Fibroblast of the aortic adventitia (primary cell): ENCODE measurements around the gene CALHM3. TPM values are rescaled to one million over a fixed set of nuclear protein-coding genes. Genes with fewer than 3 reads are reported as not detected.

Source experiments
- DNase-seq: peaks from one replicate; pipeline ENCODE4 v3.0.0-alpha.2; 2010; ENCODE audit warnings: low read depth
- H3K4me3 ChIP-seq: 2 replicates; pipeline ENCODE4 v1.5.1; 2011; ENCODE audit warnings: low read depth, mild to moderate bottlenecking, control low read depth, low read length, moderate library complexity
- total RNA-seq: library from RNA; depleted of rRNA; stranded (reverse); fragments of >200 nt; gene quantifications from 2 replicates; pipeline ENCODE4 v1.2.3, GENCODE V29; 2012; ENCODE audit warnings: low replicate concordance
- TF ChIP-seq, protein P1 (sequence below): IDR thresholded peaks from 2 replicates; pipeline ENCODE4 v1.5.1; 2011; ENCODE audit warnings: mild to moderate bottlenecking, low read length, control low read depth, inconsistent platforms; ENCODE audit not compliant: insufficient read depth

The CALHM3 gene
- total RNA-seq, 1 donor = not detected

DNA sequence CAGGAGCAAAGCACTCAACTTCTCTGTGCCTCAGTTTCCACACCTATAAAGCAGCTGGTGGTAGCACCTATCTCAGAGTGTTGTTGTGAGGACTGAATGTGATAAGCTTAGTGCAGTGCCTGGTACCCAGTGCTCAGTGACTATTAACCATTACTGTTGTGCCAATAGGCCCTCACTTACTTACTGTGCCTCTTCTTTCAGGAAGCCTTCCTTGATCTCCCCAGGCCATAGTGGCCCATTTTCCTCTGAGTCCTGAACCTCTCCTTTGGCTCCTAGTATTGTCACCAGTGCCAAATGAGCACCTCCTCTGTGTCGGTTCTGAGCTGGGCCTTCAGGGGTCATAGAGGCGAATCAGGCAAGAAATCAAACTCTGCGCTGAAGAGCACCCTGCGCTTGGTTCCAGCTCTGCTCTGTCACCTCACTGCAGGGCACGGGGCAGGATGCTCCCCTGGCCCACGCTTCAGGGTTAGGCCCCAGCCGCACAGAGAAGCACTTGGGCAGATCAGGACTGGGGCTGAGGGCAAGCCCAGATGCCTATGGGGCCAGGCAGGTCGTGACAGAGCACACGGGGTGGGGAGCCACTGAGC, 22.9 kb downstream of the CALHM3 start:
- DNase-seq = no peak
- no peak overlapping the region for H3K4me3 ChIP-seq
- TF ChIP-seq, protein P1, sequence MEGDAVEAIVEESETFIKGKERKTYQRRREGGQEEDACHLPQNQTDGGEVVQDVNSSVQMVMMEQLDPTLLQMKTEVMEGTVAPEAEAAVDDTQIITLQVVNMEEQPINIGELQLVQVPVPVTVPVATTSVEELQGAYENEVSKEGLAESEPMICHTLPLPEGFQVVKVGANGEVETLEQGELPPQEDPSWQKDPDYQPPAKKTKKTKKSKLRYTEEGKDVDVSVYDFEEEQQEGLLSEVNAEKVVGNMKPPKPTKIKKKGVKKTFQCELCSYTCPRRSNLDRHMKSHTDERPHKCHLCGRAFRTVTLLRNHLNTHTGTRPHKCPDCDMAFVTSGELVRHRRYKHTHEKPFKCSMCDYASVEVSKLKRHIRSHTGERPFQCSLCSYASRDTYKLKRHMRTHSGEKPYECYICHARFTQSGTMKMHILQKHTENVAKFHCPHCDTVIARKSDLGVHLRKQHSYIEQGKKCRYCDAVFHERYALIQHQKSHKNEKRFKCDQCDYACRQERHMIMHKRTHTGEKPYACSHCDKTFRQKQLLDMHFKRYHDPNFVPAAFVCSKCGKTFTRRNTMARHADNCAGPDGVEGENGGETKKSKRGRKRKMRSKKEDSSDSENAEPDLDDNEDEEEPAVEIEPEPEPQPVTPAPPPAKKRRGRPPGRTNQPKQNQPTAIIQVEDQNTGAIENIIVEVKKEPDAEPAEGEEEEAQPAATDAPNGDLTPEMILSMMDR = no peak

- no peak overlapping the region for H3K4me3 ChIP-seq
- no peak for DNase-seq
- TF ChIP-seq, protein P1 = no peak
Measured at GRCh38 chr10:103455235-103455634, 23.8 kb downstream of the CALHM3 start.

- TF ChIP-seq, protein P1 = no peak
Measured at GRCh38 chr10:103454026-103454425, 25.0 kb downstream of the CALHM3 start.

GRCh38 chr10:103452506-103453230, 26.4 kb downstream of the CALHM3 start:
- TF ChIP-seq, protein P1 = no peak
- peak overlapping the region; percentile 87 for H3K4me3 ChIP-seq
- DNase-seq = peak; percentile 31

More at GRCh38 chr10:103454026-103454425, 25.0 kb downstream of the CALHM3 start:
- H3K4me3 ChIP-seq = no peak overlapping the region
- DNase-seq = no peak

- TF ChIP-seq, protein P1 = no peak
- peak; percentile 55 for DNase-seq
- peak within 1 kb of the TSS; percentile 87 for H3K4me3 ChIP-seq
Measured at GRCh38 chr10:103451831-103452505, 27.1 kb downstream of the CALHM3 start, which contains the start of gene CALHM2. CALHM2 (minus strand) TSS chr10:103452370; CDS start chr10:103449941, 2,429 bp downstream.

- TF ChIP-seq, protein P1 = no peak
- H3K4me3 ChIP-seq = peak overlapping the region; percentile 87
- peak; percentile 75 for DNase-seq
Measured at GRCh38 chr10:103451091-103451813, 27.8 kb downstream of the CALHM3 start.
